G401.6 (cell line): ENCODE data around the gene CD70.
"Not testable (repeated sequence)": the region's sequence is repeated elsewhere in the genome, so short reads cannot be mapped to it uniquely, and the experiment has no call there.

Experiments used
- FAIRE-seq: peaks from 2 replicates; lab custom pipeline; 2012; peaks lifted over from hg19 to GRCh38; lab: Jason Lieb, UNC

The CD70 gene

GRCh38 chr19:6570764-6571163, 20.2 kb downstream of the CD70 start:
- no peak for FAIRE-seq

- FAIRE-seq = no peak
These were observed 22.1 kb downstream of the CD70 start for GRCh38 chr19:6568816-6569215.

- no peak for FAIRE-seq
These were observed 22.9 kb downstream of the CD70 start for GRCh38 chr19:6568010-6568526.

- not testable (repeated sequence) for FAIRE-seq
These were observed 24.2 kb downstream of the CD70 start for GRCh38 chr19:6566727-6567126.

GRCh38 chr19:6564393-6564792, 26.6 kb downstream of the CD70 start:
- no peak for FAIRE-seq

GRCh38 chr19:6562437-6562836, 28.5 kb downstream of the CD70 start:
- not testable (repeated sequence) for FAIRE-seq

- FAIRE-seq = no peak
These were observed 34.3 kb downstream of the CD70 start for GRCh38 chr19:6556480-6557195.

- FAIRE-seq = no peak
These were observed 34.9 kb downstream of the CD70 start for GRCh38 chr19:6556043-6556449.

- no peak for FAIRE-seq
These were observed 39.1 kb downstream of the CD70 start for GRCh38 chr19:6551607-6552450.

GRCh38 chr19:6551091-6551490, 39.9 kb downstream of the CD70 start:
- no peak for FAIRE-seq

GRCh38 chr19:6550679-6551078, 40.3 kb downstream of the CD70 start:
- FAIRE-seq = not testable (repeated sequence)

GRCh38 chr19:6543866-6544347, 47.0 kb downstream of the CD70 start:
- FAIRE-seq = no peak

- no peak for FAIRE-seq
These were observed 49.8 kb downstream of the CD70 start for GRCh38 chr19:6540918-6541689.

GRCh38 chr19:6539514-6539913, 51.4 kb downstream of the CD70 start:
- FAIRE-seq = no peak
